GM10266 (cell line): Measurements from ENCODE around the gene CDKAL1.
"Not testable (repeated sequence)": the region's sequence is repeated elsewhere in the genome, so short reads cannot be mapped to it uniquely, and the experiment has no call there.

Experiments
- DNase-seq: peaks from one replicate; pipeline ENCODE4 v3.0.0; 2012; ENCODE audit errors: extremely low spot score
- CTCF ChIP-seq: IDR thresholded peaks from 2 replicates; pipeline ENCODE4 v1.5.1; 2012; ENCODE audit warnings: mild to moderate bottlenecking, low read depth; ENCODE audit not compliant: control insufficient read depth, insufficient read depth; ENCODE audit errors: missing control alignments

CDKAL1 gene

GRCh38 chr6:20746805-20747558 is 212.7 kb downstream of the CDKAL1 start:
- peak; percentile 19 for DNase-seq
- TF ChIP-seq CTCF: no peak

GRCh38 chr6:20747991-20748390 is 213.7 kb downstream of the CDKAL1 start:
- TF ChIP-seq CTCF: no peak
- DNase-seq: no peak

- no peak for DNase-seq
These were observed 217.2 kb downstream of the CDKAL1 start for GRCh38 chr6:20751293-20751935.

GRCh38 chr6:20755631-20756030 is 221.4 kb downstream of the CDKAL1 start:
- TF ChIP-seq CTCF: no peak
- no peak for DNase-seq

More at GRCh38 chr6:20751293-20751935, 217.2 kb downstream of the CDKAL1 start:
- no peak for TF ChIP-seq CTCF

- not testable (repeated sequence) for DNase-seq
These were observed 222.4 kb downstream of the CDKAL1 start for GRCh38 chr6:20756584-20757147.

GRCh38 chr6:20757761-20758160 is 223.5 kb downstream of the CDKAL1 start:
- DNase-seq: no peak
- TF ChIP-seq CTCF: no peak

- TF ChIP-seq CTCF: no peak
- no peak for DNase-seq
These were observed 229.0 kb downstream of the CDKAL1 start for GRCh38 chr6:20763296-20763695.
